ENCODE measurements around the gene PAFAH1B1.

The PAFAH1B1 gene

GRCh38 chr17:2610195-2611175 lies 17.0 kb downstream of the PAFAH1B1 start:
- Histone ChIP-seq H3K27ac (ENCODE audit: low read length) (no peak overlapping the region), H3K9ac (ENCODE audit: low read length) (no peak overlapping the region), H3K79me2 (ENCODE audit: low read length) (peaks cover 99% of the 10 kb centered on the region), H2AFZ (ENCODE audit: low read depth, low read length) (no peak overlapping the region), H4K20me1 (ENCODE audit: insufficient read depth, low read length) (peaks cover 84% of the 10 kb centered on the region), H3K9me3 (ENCODE audit: insufficient read depth, low read length) (no peaks in the 10 kb centered on the region), H3K4me2 (ENCODE audit: low read length) (no peak overlapping the region), H3K27me3 (ENCODE audit: low read depth, low read length) (no peaks in the 10 kb centered on the region), H3K4me1 (ENCODE audit: low read length) (no peaks in the 10 kb centered on the region), H3K4me3 (ENCODE audit: low read length) (no peak overlapping the region), H3K36me3 (replicated peaks; ENCODE audit: low read depth, low read length) (no peaks in the 10 kb centered on the region)
- no peak for TF ChIP-seq CTCF (IDR thresholded peaks at IDR 0.05; ENCODE audit: low read depth, low read length)
- TF ChIP-seq EZH2phosphoT487 (IDR thresholded peaks at IDR 0.05; ENCODE audit: low read depth), result no peak

GRCh38 chr17:2611627-2612026 lies 18.2 kb downstream of the PAFAH1B1 start:
- Histone ChIP-seq H3K79me2 (ENCODE audit: low read length) (peaks cover 99% of the 10 kb centered on the region), H3K36me3 (replicated peaks; ENCODE audit: low read depth, low read length) (no peaks in the 10 kb centered on the region), H4K20me1 (ENCODE audit: insufficient read depth, low read length) (peaks cover 85% of the 10 kb centered on the region), H3K4me2 (ENCODE audit: low read length) (no peak overlapping the region), H3K27ac (ENCODE audit: low read length) (no peak overlapping the region), H3K9ac (ENCODE audit: low read length) (no peak overlapping the region), H3K4me3 (ENCODE audit: low read length) (no peak overlapping the region), H3K9me3 (ENCODE audit: insufficient read depth, low read length) (no peaks in the 10 kb centered on the region), H3K4me1 (ENCODE audit: low read length) (no peaks in the 10 kb centered on the region), H3K27me3 (ENCODE audit: low read depth, low read length) (no peaks in the 10 kb centered on the region), H2AFZ (ENCODE audit: low read depth, low read length) (no peak overlapping the region)
- TF ChIP-seq EZH2phosphoT487 (IDR thresholded peaks at IDR 0.05; ENCODE audit: low read depth) (no peak), CTCF (IDR thresholded peaks at IDR 0.05; ENCODE audit: low read depth, low read length) (no peak)

DNA sequence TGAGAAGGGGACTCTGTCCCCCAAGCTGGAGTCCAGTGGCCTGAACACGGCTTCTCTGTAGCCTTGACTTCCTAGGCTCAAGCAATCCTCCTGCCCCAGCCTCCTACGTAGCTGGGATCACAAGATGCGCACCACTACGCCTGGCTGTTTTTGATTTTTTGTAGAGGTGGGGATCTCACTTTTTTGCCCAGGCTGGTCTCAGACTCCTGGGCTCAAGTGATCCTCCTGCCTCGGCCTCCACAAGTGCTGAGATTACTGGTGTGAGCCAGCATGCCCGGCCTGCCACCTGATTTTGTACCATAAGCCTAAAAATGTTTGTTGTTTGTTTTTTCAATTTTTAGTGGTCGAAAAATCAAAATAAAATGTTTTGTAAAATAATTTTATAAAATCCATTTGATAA lies 19.2 kb downstream of the PAFAH1B1 start:
- H3K27ac ChIP-seq (ENCODE audit: low read length), result no peak overlapping the region
- peaks cover 99% of the 10 kb centered on the region for H3K79me2 ChIP-seq (ENCODE audit: low read length)
- no peak overlapping the region for H2AFZ ChIP-seq (ENCODE audit: low read depth, low read length)
- no peaks in the 10 kb centered on the region for H3K27me3 ChIP-seq (ENCODE audit: low read depth, low read length)
- H3K4me3 ChIP-seq (ENCODE audit: low read length), result no peak overlapping the region
- TF ChIP-seq EZH2phosphoT487 (IDR thresholded peaks at IDR 0.05; ENCODE audit: low read depth) (no peak), CTCF (IDR thresholded peaks at IDR 0.05; ENCODE audit: low read depth, low read length) (no peak)
- no peaks in the 10 kb centered on the region for H3K36me3 ChIP-seq (replicated peaks; ENCODE audit: low read depth, low read length)
- no peaks in the 10 kb centered on the region for H3K9me3 ChIP-seq (ENCODE audit: insufficient read depth, low read length)
- no peaks in the 10 kb centered on the region for H3K4me1 ChIP-seq (ENCODE audit: low read length)
- no peak overlapping the region for H3K4me2 ChIP-seq (ENCODE audit: low read length)
- no peak overlapping the region for H3K9ac ChIP-seq (ENCODE audit: low read length)
- peaks cover 87% of the 10 kb centered on the region for H4K20me1 ChIP-seq (ENCODE audit: insufficient read depth, low read length)

GRCh38 chr17:2613089-2613808 lies 19.8 kb downstream of the PAFAH1B1 start:
- H2AFZ ChIP-seq (ENCODE audit: low read depth, low read length), result no peak overlapping the region
- peaks cover 89% of the 10 kb centered on the region for H4K20me1 ChIP-seq (ENCODE audit: insufficient read depth, low read length)
- H3K27ac ChIP-seq (ENCODE audit: low read length), result no peak overlapping the region
- peaks cover 99% of the 10 kb centered on the region for H3K79me2 ChIP-seq (ENCODE audit: low read length)
- no peaks in the 10 kb centered on the region for H3K9me3 ChIP-seq (ENCODE audit: insufficient read depth, low read length)
- no peak overlapping the region for H3K4me3 ChIP-seq (ENCODE audit: low read length)
- H3K4me2 ChIP-seq (ENCODE audit: low read length), result no peak overlapping the region
- H3K9ac ChIP-seq (ENCODE audit: low read length), result no peak overlapping the region
- H3K36me3 ChIP-seq (replicated peaks; ENCODE audit: low read depth, low read length), result no peaks in the 10 kb centered on the region
- no peaks in the 10 kb centered on the region for H3K27me3 ChIP-seq (ENCODE audit: low read depth, low read length)
- TF ChIP-seq CTCF (IDR thresholded peaks at IDR 0.05; ENCODE audit: low read depth, low read length), result no peak
- no peak for TF ChIP-seq EZH2phosphoT487 (IDR thresholded peaks at IDR 0.05; ENCODE audit: low read depth)
- no peaks in the 10 kb centered on the region for H3K4me1 ChIP-seq (ENCODE audit: low read length)

Measured in OCI-LY3 (cell line).